ENCODE results near the gene PPP2R5C. TPM values are rescaled to one million over a fixed set of nuclear protein-coding genes. Genes with fewer than 3 reads are reported as not detected.

PPP2R5C gene
- total RNA-seq, 1 donor = 114 TPM

DNA sequence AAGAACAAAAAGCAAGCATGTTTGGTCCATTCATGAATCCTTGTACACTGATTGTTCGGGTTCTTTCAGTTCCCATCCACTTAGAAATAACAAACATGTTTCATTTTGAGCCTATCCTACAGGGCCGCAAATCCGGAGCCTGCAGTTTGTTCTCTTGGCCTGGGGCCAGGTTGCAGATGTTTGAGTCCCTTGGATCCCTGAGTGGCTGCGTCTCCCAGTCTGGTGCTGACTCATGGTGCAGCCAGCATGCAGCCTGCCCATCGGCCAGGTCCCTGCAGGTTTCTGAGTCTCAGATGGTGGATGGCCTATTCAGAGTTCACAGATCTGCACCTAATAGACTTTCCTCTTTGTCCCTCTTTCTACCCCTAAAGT, 201.0 kb downstream of the PPP2R5C start:
- peak; percentile 85 for DNase-seq (ENCODE audit: low read depth)
- no peak overlapping the region for H3K4me3 ChIP-seq (ENCODE audit: low read depth, low read length)
- TF ChIP-seq, protein P1, sequence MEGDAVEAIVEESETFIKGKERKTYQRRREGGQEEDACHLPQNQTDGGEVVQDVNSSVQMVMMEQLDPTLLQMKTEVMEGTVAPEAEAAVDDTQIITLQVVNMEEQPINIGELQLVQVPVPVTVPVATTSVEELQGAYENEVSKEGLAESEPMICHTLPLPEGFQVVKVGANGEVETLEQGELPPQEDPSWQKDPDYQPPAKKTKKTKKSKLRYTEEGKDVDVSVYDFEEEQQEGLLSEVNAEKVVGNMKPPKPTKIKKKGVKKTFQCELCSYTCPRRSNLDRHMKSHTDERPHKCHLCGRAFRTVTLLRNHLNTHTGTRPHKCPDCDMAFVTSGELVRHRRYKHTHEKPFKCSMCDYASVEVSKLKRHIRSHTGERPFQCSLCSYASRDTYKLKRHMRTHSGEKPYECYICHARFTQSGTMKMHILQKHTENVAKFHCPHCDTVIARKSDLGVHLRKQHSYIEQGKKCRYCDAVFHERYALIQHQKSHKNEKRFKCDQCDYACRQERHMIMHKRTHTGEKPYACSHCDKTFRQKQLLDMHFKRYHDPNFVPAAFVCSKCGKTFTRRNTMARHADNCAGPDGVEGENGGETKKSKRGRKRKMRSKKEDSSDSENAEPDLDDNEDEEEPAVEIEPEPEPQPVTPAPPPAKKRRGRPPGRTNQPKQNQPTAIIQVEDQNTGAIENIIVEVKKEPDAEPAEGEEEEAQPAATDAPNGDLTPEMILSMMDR (IDR thresholded peaks at IDR 0.05; ENCODE audit: insufficient read depth, low read length) = no peak

DNA sequence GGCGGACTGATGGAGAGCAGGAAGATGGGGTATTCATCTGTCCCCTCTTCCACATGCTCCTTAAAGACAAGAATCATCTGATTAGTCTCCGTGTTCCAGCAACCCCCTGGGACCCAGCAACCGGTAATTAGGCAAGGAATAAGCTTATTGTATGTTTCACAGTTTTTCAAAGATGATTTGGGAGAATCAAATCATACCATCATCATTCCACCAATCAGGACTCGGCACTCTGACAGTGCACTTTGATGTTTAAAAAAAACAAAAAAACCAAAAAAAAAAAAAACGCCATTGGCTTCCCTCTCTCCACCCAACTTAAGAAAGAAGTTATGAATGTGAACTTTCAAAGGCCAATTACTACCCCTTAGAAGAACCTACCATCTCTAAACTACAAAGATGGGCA, 201.5 kb downstream of the PPP2R5C start:
- no peak for DNase-seq (ENCODE audit: low read depth)
- H3K4me3 ChIP-seq (ENCODE audit: low read depth, low read length) = no peak overlapping the region
- TF ChIP-seq, protein P1 (IDR thresholded peaks at IDR 0.05; ENCODE audit: insufficient read depth, low read length) = no peak

DNA sequence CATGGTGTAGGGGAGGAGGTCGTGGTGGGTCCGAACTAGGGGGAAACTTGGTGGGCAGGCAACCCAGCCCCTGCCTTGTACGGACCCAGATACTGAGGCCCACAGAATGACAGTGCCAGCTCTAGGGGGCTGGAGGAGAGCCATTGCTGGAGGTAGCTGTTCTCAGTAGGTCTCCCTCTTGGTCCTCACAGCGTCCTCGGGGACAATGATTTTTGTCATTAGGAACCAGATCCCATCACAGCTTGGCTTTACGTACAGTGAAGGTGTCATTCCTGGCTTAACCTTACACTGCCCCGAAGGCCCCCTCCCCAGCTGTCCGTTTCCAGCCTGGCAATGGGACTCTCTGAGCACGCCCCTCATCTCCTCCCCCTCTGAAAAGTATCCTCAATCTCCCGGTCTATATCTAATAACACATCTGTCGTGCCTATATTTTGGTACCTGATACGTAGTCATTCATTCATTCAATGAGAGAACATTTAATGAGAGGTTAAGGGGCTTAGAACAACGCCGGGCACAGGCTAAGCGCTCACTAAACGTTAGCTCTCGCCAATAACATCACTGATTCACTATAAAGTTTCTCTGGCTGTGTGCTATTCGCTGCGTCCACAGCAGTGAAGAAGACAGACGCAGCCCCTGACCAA, 202.3 kb downstream of the PPP2R5C start:
- H3K4me3 ChIP-seq (ENCODE audit: low read depth, low read length) = peak overlapping the region; percentile 41
- DNase-seq (ENCODE audit: low read depth) = no peak
- TF ChIP-seq, protein P1 (IDR thresholded peaks at IDR 0.05; ENCODE audit: insufficient read depth, low read length) = no peak

DNA sequence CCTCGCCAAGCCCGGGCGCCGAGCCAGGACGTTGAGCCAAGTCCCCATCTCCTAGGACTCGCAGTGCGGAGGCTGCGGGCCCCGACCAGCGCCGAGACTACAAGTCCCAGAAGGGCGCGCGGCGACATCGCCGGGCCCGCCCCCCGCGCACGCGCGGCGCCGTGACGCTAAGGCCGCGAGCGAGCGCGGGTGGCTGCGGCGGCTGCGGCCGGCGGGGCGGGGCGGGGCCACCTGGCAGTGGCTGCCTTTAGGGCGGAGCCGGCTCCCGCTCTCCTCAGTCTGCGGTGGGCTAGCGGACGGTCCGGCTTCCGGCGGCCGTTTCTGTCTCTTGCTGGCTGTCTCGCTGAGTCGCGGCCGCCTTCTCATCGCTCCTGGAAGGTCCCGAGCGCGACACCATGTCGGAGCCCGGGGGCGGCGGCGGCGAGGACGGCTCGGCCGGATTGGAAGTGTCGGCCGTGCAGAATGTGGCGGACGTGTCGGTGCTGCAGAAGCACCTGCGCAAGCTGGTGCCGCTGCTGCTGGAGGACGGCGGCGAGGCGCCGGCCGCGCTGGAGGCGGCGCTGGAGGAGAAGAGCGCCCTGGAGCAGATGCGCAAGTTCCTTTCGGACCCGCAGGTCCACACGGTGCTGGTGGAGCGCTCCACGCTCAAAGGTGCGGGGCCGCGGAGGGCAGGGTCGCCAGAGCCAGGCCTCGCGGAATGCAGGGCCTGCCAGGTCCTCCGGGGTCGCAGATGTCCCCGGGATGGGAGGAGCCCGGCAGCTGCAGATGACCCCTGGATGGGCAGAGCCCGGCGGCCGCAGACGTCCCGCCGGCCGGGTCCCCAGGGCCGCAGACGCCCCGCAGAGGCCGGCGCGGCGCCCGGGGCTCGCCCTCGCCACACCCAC, 203.0 kb downstream of the PPP2R5C start, which contains the start of gene DYNC1H1:
Gene DYNC1H1 (plus strand): TSS at position 277 of the 884 bp plus-strand sequence. CDS start 119 bp downstream, at position 396.
- DNase-seq (ENCODE audit: low read depth) = peak; percentile 97
- TF ChIP-seq, protein P1 (IDR thresholded peaks at IDR 0.05; ENCODE audit: insufficient read depth, low read length) = no peak
- H3K4me3 ChIP-seq (ENCODE audit: low read depth, low read length) = peak within 1 kb of the TSS; percentile 92

DNA sequence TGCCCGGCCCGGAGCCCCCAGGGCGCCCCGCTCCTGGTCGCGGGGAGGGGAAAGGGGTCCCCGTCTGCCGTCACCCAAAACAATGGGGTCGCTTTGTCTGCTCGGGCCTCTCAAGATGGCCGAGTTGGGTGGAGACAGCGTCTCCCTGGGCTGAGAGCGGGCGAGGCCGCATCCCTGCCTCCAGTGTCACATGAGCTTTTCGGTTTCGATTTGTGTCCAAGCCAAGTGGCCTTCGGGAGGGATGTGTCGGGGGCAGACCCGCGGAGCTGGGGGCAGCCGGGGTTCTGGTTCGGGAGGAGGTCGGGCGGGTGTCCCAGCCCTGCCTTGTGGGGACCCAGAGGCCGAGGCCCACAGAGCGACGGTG, 203.7 kb downstream of the PPP2R5C start:
- TF ChIP-seq, protein P1 (IDR thresholded peaks at IDR 0.05; ENCODE audit: insufficient read depth, low read length) = no peak
- H3K4me3 ChIP-seq (ENCODE audit: low read depth, low read length) = peak overlapping the region; percentile 92
- peak; percentile 53 for DNase-seq (ENCODE audit: low read depth)

DNA sequence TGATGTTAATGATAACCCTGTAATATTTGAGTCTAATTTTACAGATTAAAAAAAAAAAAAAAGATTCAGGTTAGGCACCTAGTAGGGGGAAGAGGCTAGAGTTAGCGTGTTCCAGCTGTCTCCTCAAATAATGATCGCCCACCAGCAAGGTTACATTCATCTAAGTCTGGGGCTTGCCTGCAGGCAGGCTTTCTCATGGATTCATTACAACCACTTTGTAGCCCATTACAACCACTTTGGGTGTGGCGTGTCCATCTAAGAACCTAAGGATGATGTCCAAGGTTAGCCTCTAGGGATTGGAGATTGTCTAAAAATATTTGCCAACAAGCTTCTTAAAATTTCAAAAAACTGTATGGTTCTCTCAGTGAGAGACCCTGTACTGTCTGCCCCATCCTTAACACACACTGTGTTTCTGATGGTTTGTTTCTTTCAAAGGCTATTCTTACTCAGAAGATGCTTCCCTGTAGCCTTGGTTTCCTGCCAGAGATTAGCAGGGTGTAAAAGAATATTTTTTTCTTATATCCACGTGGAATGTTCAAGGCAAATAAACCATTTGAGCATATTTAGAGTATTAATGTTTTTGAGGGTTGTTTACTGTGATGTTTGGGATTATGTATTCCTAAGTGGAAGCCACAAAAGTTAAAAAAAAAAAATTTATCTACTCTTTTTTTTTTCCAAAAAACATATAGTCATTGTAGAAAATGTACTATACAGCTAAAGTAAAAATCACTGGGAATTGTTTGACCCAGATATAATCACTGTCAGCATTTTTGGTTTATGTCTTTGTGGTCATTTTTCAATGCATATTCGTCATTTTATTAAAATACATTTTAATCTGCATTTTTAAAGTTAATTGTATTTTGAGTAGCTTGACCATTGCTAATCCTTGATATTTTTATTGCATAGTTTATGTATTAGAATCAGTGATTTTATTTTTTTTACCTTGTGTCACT, 204.5 kb downstream of the PPP2R5C start:
- DNase-seq (ENCODE audit: low read depth) = peak; percentile 46
- TF ChIP-seq, protein P1 (IDR thresholded peaks at IDR 0.05; ENCODE audit: insufficient read depth, low read length) = no peak
- H3K4me3 ChIP-seq (ENCODE audit: low read depth, low read length) = peak overlapping the region; percentile 92

Data from fibroblast of the aortic adventitia (primary cell).